ENCODE results near the gene AKR1B1.
A peak's percentile ranks its signal among the peaks of the same experiment; 100 is the strongest.
"Not testable (repeated sequence)": the region's sequence is repeated elsewhere in the genome, so short reads cannot be mapped to it uniquely, and the experiment has no call there.

Gene AKR1B1

GRCh38 chr7:134458806-134459698, at the start of gene AKR1B1:
AKR1B1 (minus strand) TSS chr7:134459100; CDS start chr7:134459062, 38 bp downstream.
- DNase-seq (ENCODE audit: low spot score): peak; percentile 92

GRCh38 chr7:134505856-134506255, 47.0 kb upstream of the AKR1B1 start:
- no peak for DNase-seq (ENCODE audit: low spot score)

- DNase-seq (ENCODE audit: low spot score): no peak
These were observed 45.8 kb upstream of the AKR1B1 start for GRCh38 chr7:134504660-134505164.

GRCh38 chr7:134502463-134503371, 43.8 kb upstream of the AKR1B1 start:
- DNase-seq (ENCODE audit: low spot score): no peak

- DNase-seq (ENCODE audit: low spot score): no peak
These were observed 42.1 kb upstream of the AKR1B1 start for GRCh38 chr7:134500982-134501381.

- no peak for DNase-seq (ENCODE audit: low spot score)
These were observed 41.5 kb upstream of the AKR1B1 start for GRCh38 chr7:134500406-134500805.

GRCh38 chr7:134495546-134495945, 36.6 kb upstream of the AKR1B1 start:
- no peak for DNase-seq (ENCODE audit: low spot score)

GRCh38 chr7:134493091-134493490, 34.2 kb upstream of the AKR1B1 start:
- no peak for DNase-seq (ENCODE audit: low spot score)

- DNase-seq (ENCODE audit: low spot score): not testable (repeated sequence)
These were observed 28.8 kb upstream of the AKR1B1 start for GRCh38 chr7:134487721-134488120.

GRCh38 chr7:134485203-134485602, 26.3 kb upstream of the AKR1B1 start:
- DNase-seq (ENCODE audit: low spot score): no peak

- DNase-seq (ENCODE audit: low spot score): no peak
These were observed 24.4 kb upstream of the AKR1B1 start for GRCh38 chr7:134483296-134483695.

GRCh38 chr7:134482858-134483257, 24.0 kb upstream of the AKR1B1 start:
- no peak for DNase-seq (ENCODE audit: low spot score)

- no peak for DNase-seq (ENCODE audit: low spot score)
These were observed 22.3 kb upstream of the AKR1B1 start for GRCh38 chr7:134481167-134481566.

GRCh38 chr7:134480730-134481129, 21.8 kb upstream of the AKR1B1 start:
- DNase-seq (ENCODE audit: low spot score): no peak

- no peak for DNase-seq (ENCODE audit: low spot score)
These were observed 21.3 kb upstream of the AKR1B1 start for GRCh38 chr7:134480202-134480601.

GRCh38 chr7:134478707-134479106, 19.8 kb upstream of the AKR1B1 start:
- DNase-seq (ENCODE audit: low spot score): no peak

- no peak for DNase-seq (ENCODE audit: low spot score)
These were observed 19.1 kb upstream of the AKR1B1 start for GRCh38 chr7:134477954-134478353.

- DNase-seq (ENCODE audit: low spot score): no peak
These were observed 17.1 kb upstream of the AKR1B1 start for GRCh38 chr7:134476044-134476443.

GRCh38 chr7:134474828-134475227, 15.9 kb upstream of the AKR1B1 start:
- DNase-seq (ENCODE audit: low spot score): no peak

GRCh38 chr7:134473861-134474291, 15.0 kb upstream of the AKR1B1 start:
- no peak for DNase-seq (ENCODE audit: low spot score)

GRCh38 chr7:134472572-134473244, 13.8 kb upstream of the AKR1B1 start:
- DNase-seq (ENCODE audit: low spot score): no peak

GRCh38 chr7:134470864-134471263, 12.0 kb upstream of the AKR1B1 start:
- no peak for DNase-seq (ENCODE audit: low spot score)
